Endothelial cell of umbilical vein (primary cell): ENCODE measurements around the gene MAGI3.

Experiments
- FOS ChIP-seq: IDR thresholded peaks from 2 replicates; pipeline ENCODE4 v1.6.1; 2011; ENCODE audit warnings: mild to moderate bottlenecking, low read length, moderate library complexity, borderline replicate concordance; ENCODE audit not compliant: insufficient read depth
- TF ChIP-seq, protein P1 (sequence below), 2 donors: IDR thresholded peaks; 1 replicate in 1 of 2; 2 replicates in 1 of 2; pipeline ENCODE4 v1.5.1; 2011; ENCODE audit warnings: low read length in 2 of 2, mild to moderate bottlenecking in 2 of 2, moderate library complexity in 2 of 2, control low read depth in 1 of 2, inconsistent platforms in 1 of 2, low read depth in 1 of 2; ENCODE audit not compliant: insufficient read depth in 1 of 2; ENCODE audit errors: extremely low read depth in 1 of 2

DNA sequence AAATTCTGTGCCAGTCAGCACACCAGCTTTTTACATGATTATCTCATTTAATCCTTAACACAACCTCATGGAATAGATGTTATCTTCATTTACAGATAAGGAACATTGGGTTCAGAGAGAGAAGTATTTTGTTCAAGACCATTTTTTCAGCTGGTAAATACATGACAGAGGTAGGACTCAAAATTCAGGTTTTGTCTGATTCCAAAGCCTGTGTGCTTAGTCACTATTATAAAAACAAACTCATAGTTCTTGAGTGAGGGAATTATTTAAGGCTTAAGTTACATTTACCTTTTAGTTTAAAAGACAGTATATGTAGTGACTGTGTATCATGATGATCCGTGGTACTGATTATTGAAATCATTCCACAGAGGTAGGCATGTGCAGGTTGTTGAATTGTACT is 125.2 kb downstream of the MAGI3 start:
- TF ChIP-seq, protein P1, sequence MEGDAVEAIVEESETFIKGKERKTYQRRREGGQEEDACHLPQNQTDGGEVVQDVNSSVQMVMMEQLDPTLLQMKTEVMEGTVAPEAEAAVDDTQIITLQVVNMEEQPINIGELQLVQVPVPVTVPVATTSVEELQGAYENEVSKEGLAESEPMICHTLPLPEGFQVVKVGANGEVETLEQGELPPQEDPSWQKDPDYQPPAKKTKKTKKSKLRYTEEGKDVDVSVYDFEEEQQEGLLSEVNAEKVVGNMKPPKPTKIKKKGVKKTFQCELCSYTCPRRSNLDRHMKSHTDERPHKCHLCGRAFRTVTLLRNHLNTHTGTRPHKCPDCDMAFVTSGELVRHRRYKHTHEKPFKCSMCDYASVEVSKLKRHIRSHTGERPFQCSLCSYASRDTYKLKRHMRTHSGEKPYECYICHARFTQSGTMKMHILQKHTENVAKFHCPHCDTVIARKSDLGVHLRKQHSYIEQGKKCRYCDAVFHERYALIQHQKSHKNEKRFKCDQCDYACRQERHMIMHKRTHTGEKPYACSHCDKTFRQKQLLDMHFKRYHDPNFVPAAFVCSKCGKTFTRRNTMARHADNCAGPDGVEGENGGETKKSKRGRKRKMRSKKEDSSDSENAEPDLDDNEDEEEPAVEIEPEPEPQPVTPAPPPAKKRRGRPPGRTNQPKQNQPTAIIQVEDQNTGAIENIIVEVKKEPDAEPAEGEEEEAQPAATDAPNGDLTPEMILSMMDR (IDR thresholded peaks at IDR 0.05; ENCODE audit: extremely low read depth in 1 of 2, insufficient read depth in 1 of 2, low read depth in 1 of 2, low read length in 2 of 2): no peak
- TF ChIP-seq FOS: no peak
